ENCODE data around the gene TUBGCP2. TPM values are rescaled to one million over a fixed set of nuclear protein-coding genes. Genes with fewer than 3 reads are reported as not detected.
"Not testable (repeated sequence)": the region's sequence is repeated elsewhere in the genome, so short reads cannot be mapped to it uniquely, and the experiment has no call there.

Gene TUBGCP2
- polyA plus RNA-seq, 2 donors: 25.5 to 49.3 TPM

GRCh38 chr10:133270773-133271297 is 37.8 kb downstream of the TUBGCP2 start:
- no peak overlapping the region for H3K4me3 ChIP-seq (ENCODE audit: low read depth in 1 of 2, low read length in 2 of 2)
- H3K27me3 ChIP-seq (ENCODE audit: control insufficient read depth in 1 of 2, insufficient read depth in 2 of 2, low read length in 2 of 2): no peaks in the 10 kb centered on the region
- H3K9me3 ChIP-seq (ENCODE audit: control insufficient read depth in 2 of 2, insufficient read depth in 1 of 2, low read depth in 1 of 2, low read length in 1 of 2): no peaks in the 10 kb centered on the region
- 80 to 87% methylated on average over 19 of the region's 19 CpGs for WGBS, 2 donors
- peaks cover 0 to 2% of the 10 kb centered on the region in 2 donors for H3K4me1 ChIP-seq (ENCODE audit: control insufficient read depth in 2 of 2, insufficient read depth in 2 of 2, low read length in 1 of 2)
- H3K27ac ChIP-seq (ENCODE audit: low read depth in 2 of 2, low read length in 1 of 2): no peak overlapping the region
- H3K36me3 ChIP-seq (ENCODE audit: control insufficient read depth in 2 of 2, insufficient read depth in 2 of 2, low read length in 1 of 2): peaks cover 0 to 8% of the 10 kb centered on the region in 2 donors

DNA sequence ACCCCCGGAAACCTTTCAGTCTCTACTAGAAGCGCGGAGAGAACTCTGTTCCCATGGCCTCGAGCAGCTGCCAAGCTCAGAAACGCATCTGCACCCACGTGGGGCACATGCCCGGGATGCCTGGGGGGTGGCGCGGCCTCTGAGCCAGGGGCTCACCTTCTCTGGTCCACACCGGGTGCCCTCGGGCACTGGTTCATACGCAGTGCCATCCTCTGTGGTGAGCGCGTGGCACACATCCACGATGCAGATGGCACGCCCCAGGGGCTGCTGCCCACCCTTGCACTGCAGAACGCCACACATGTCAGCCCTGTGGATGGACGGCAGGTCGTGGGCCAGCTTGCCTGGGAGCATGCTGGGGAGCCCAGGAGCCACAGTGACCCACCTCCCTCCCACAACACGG is 38.5 kb downstream of the TUBGCP2 start:
- 86 to 89% methylated on average over 20 of the region's 20 CpGs for WGBS, 2 donors
- H3K9me3 ChIP-seq (ENCODE audit: control insufficient read depth in 2 of 2, insufficient read depth in 1 of 2, low read depth in 1 of 2, low read length in 1 of 2): no peaks in the 10 kb centered on the region
- no peak overlapping the region for H3K27ac ChIP-seq (ENCODE audit: low read depth in 2 of 2, low read length in 1 of 2)

DNA sequence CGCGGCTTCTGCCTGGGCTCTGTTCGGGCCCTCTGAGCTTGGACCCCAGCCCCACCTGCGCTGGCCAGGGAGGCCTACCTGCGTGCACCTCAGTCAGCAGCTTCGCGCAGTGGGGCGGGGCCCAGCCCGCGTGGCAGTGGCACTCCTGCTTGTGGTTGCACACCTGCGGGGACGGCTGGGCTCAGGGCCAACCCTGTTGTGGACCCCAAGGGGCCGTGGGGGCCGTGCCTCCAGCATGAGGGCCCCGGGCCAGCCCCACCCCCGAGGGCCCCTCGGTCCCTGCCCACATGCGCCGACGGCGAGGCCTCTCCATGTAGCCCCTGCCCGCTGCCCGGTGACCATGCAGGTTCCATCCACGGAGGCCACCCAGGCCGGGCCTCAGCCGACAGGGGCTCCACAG is 39.3 kb downstream of the TUBGCP2 start:
- Histone ChIP-seq H3K9me3 (ENCODE audit: control insufficient read depth in 2 of 2, insufficient read depth in 1 of 2, low read depth in 1 of 2, low read length in 1 of 2) (no peaks in the 10 kb centered on the region), H3K27me3 (ENCODE audit: control insufficient read depth in 1 of 2, insufficient read depth in 2 of 2, low read length in 2 of 2) (no peaks in the 10 kb centered on the region), H3K4me1 (ENCODE audit: control insufficient read depth in 2 of 2, insufficient read depth in 2 of 2, low read length in 1 of 2) (no peaks in the 10 kb centered on the region), H3K4me3 (ENCODE audit: low read depth in 1 of 2, low read length in 2 of 2) (no peak overlapping the region), H3K36me3 (ENCODE audit: control insufficient read depth in 2 of 2, insufficient read depth in 2 of 2, low read length in 1 of 2) (peaks cover 0 to 8% of the 10 kb centered on the region in 2 donors), H3K27ac (ENCODE audit: low read depth in 2 of 2, low read length in 1 of 2) (no peak overlapping the region)
- WGBS, 2 donors: 88 to 89% methylated on average over 21 to 26 of the region's 26 CpGs

More for the DNA sequence above, 38.5 kb downstream of the TUBGCP2 start:
- Histone ChIP-seq H3K36me3 (ENCODE audit: control insufficient read depth in 2 of 2, insufficient read depth in 2 of 2, low read length in 1 of 2) (peaks cover 0 to 8% of the 10 kb centered on the region in 2 donors), H3K27me3 (ENCODE audit: control insufficient read depth in 1 of 2, insufficient read depth in 2 of 2, low read length in 2 of 2) (no peaks in the 10 kb centered on the region), H3K4me1 (ENCODE audit: control insufficient read depth in 2 of 2, insufficient read depth in 2 of 2, low read length in 1 of 2) (no peaks in the 10 kb centered on the region), H3K4me3 (ENCODE audit: low read depth in 1 of 2, low read length in 2 of 2) (no peak overlapping the region)

GRCh38 chr10:133268532-133268931 is 40.1 kb downstream of the TUBGCP2 start:
- Histone ChIP-seq H3K4me1 (ENCODE audit: control insufficient read depth in 2 of 2, insufficient read depth in 2 of 2, low read length in 1 of 2) (peaks cover 0 to 3% of the 10 kb centered on the region in 2 donors), H3K9me3 (ENCODE audit: control insufficient read depth in 2 of 2, insufficient read depth in 1 of 2, low read depth in 1 of 2, low read length in 1 of 2) (no peaks in the 10 kb centered on the region), H3K36me3 (ENCODE audit: control insufficient read depth in 2 of 2, insufficient read depth in 2 of 2, low read length in 1 of 2) (peaks cover 0 to 8% of the 10 kb centered on the region in 2 donors), H3K27me3 (ENCODE audit: control insufficient read depth in 1 of 2, insufficient read depth in 2 of 2, low read length in 2 of 2) (no peaks in the 10 kb centered on the region), H3K4me3 (ENCODE audit: low read depth in 1 of 2, low read length in 2 of 2) (no peak overlapping the region), H3K27ac (ENCODE audit: low read depth in 2 of 2, low read length in 1 of 2) (no peak overlapping the region)
- WGBS, 2 donors: 91 to 97% methylated on average over 19 to 22 of the region's 22 CpGs

DNA sequence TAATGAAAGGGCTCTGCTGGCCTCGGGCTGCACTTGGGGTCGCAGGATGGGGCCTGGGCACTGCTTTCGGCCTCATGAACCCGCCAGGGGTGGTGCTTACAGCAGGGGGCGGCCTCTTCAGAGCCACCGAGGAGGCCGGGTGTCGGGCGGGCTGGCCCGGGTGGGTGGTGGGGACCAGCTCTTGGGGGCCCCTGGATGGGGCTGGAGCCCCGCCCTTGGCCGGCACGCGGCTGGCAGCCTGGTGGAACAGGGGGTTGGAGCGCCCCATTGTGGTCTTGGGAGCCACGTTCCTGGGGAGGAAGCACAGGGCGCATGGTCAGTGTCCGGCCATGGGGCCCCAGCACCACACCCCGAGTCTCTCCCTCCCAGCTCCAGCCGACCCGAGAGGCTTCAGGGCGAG is 40.8 kb downstream of the TUBGCP2 start:
- H3K4me3 ChIP-seq (ENCODE audit: low read depth in 1 of 2, low read length in 2 of 2): no peak overlapping the region
- H3K36me3 ChIP-seq (ENCODE audit: control insufficient read depth in 2 of 2, insufficient read depth in 2 of 2, low read length in 1 of 2): peaks cover 0 to 8% of the 10 kb centered on the region in 2 donors
- no peaks in the 10 kb centered on the region for H3K27me3 ChIP-seq (ENCODE audit: control insufficient read depth in 1 of 2, insufficient read depth in 2 of 2, low read length in 2 of 2)
- 86 to 88% methylated on average over 17 to 22 of the region's 22 CpGs for WGBS, 2 donors
- H3K27ac ChIP-seq (ENCODE audit: low read depth in 2 of 2, low read length in 1 of 2): no peak overlapping the region
- H3K9me3 ChIP-seq (ENCODE audit: control insufficient read depth in 2 of 2, insufficient read depth in 1 of 2, low read depth in 1 of 2, low read length in 1 of 2): no peaks in the 10 kb centered on the region
- H3K4me1 ChIP-seq (ENCODE audit: control insufficient read depth in 2 of 2, insufficient read depth in 2 of 2, low read length in 1 of 2): peaks cover 0 to 7% of the 10 kb centered on the region in 2 donors

- Histone ChIP-seq H3K27ac (ENCODE audit: low read depth in 2 of 2, low read length in 1 of 2) (no peak overlapping the region), H3K27me3 (ENCODE audit: control insufficient read depth in 1 of 2, insufficient read depth in 2 of 2, low read length in 2 of 2) (no peaks in the 10 kb centered on the region), H3K36me3 (ENCODE audit: control insufficient read depth in 2 of 2, insufficient read depth in 2 of 2, low read length in 1 of 2) (peaks cover 0 to 8% of the 10 kb centered on the region in 2 donors), H3K9me3 (ENCODE audit: control insufficient read depth in 2 of 2, insufficient read depth in 1 of 2, low read depth in 1 of 2, low read length in 1 of 2) (no peaks in the 10 kb centered on the region), H3K4me1 (ENCODE audit: control insufficient read depth in 2 of 2, insufficient read depth in 2 of 2, low read length in 1 of 2) (peaks cover 0 to 10% of the 10 kb centered on the region in 2 donors), H3K4me3 (ENCODE audit: low read depth in 1 of 2, low read length in 2 of 2) (no peak overlapping the region)
- 76 to 81% methylated on average over 14 of the region's 14 CpGs for WGBS, 2 donors
Measured at GRCh38 chr10:133267293-133267692, 41.4 kb downstream of the TUBGCP2 start.

DNA sequence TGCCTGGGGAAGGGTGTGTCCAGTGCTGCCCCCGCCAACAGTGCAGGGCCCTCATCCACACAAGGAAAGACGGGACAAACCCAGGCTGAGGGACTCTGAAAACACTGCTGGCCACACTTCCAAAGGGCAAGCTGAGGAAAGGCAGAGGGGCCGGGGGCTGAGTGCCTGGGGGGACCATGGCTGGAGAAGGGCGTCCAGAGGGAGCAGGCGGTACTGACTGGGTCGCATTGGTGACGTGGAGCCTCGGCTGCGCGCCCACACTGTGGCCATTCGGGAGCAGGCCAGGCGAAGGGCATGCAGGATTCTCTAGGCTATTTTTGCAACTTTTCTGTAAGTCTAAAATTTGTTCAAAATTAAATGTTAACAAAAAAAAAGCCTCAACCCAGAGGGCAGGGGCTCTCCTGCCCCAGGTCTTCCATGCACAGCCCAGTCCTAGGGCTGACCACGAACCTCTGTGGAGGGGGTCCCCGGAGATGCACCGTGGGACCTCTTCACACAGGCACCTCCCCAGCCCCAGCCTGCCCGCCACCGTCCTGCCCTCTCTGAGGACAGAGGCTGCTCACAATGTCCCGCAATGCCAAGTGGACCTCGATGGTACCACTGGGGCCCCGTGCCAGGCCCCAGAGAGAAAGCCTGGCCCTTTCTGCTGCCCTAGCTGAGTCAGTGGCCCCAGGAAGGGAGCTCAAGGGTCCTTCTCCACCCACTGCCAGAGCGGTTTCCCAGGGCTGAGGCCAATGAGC is 42.4 kb downstream of the TUBGCP2 start:
- peaks cover 0 to 13% of the 10 kb centered on the region in 2 donors for H3K4me1 ChIP-seq (ENCODE audit: control insufficient read depth in 2 of 2, insufficient read depth in 2 of 2, low read length in 1 of 2)
- no peaks in the 10 kb centered on the region for H3K9me3 ChIP-seq (ENCODE audit: control insufficient read depth in 2 of 2, insufficient read depth in 1 of 2, low read depth in 1 of 2, low read length in 1 of 2)
- no peak overlapping the region for H3K4me3 ChIP-seq (ENCODE audit: low read depth in 1 of 2, low read length in 2 of 2)
- 76 to 88% methylated on average over 21 of the region's 21 CpGs for WGBS, 2 donors
- no peaks in the 10 kb centered on the region for H3K27me3 ChIP-seq (ENCODE audit: control insufficient read depth in 1 of 2, insufficient read depth in 2 of 2, low read length in 2 of 2)
- no peak overlapping the region for H3K27ac ChIP-seq (ENCODE audit: low read depth in 2 of 2, low read length in 1 of 2)
- H3K36me3 ChIP-seq (ENCODE audit: control insufficient read depth in 2 of 2, insufficient read depth in 2 of 2, low read length in 1 of 2): peaks cover 0 to 8% of the 10 kb centered on the region in 2 donors

DNA sequence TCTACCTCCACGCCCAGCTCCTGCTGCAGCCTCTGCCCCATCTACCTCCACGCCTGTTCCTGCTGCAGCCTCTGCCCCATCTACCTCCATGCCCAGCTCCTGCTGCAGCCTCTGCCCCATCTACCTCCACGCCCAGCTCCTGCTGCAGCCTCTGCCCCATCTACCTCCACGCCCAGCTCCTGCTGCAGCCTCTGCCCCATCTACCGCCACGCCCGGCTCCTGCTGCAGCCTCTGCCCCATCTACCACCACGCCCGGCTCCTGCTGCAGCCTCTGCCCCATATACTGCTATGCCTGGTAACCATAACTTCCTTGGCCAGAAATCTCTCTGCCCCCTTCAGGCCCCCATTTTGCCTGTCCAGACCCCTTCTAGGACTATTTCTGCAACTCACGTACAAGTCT is 43.6 kb downstream of the TUBGCP2 start:
- H3K9me3 ChIP-seq (ENCODE audit: control insufficient read depth in 2 of 2, insufficient read depth in 1 of 2, low read depth in 1 of 2, low read length in 1 of 2); H3K27ac ChIP-seq (ENCODE audit: low read depth in 2 of 2, low read length in 1 of 2); H3K36me3 ChIP-seq (ENCODE audit: control insufficient read depth in 2 of 2, insufficient read depth in 2 of 2, low read length in 1 of 2); H3K4me3 ChIP-seq (ENCODE audit: low read depth in 1 of 2, low read length in 2 of 2); H3K27me3 ChIP-seq (ENCODE audit: control insufficient read depth in 1 of 2, insufficient read depth in 2 of 2, low read length in 2 of 2): not testable (repeated sequence)
- H3K4me1 ChIP-seq (ENCODE audit: control insufficient read depth in 2 of 2, insufficient read depth in 2 of 2, low read length in 1 of 2): peaks cover 0 to 22% of the 10 kb centered on the region in 2 donors
- 67 to 78% methylated on average over 9 to 10 of the region's 10 CpGs for WGBS, 2 donors

GRCh38 chr10:133264461-133264860 is 44.2 kb downstream of the TUBGCP2 start:
- H3K4me1 ChIP-seq (ENCODE audit: control insufficient read depth in 2 of 2, insufficient read depth in 2 of 2, low read length in 1 of 2): peaks cover 0 to 28% of the 10 kb centered on the region in 2 donors
- H3K36me3 ChIP-seq (ENCODE audit: control insufficient read depth in 2 of 2, insufficient read depth in 2 of 2, low read length in 1 of 2): peaks cover 0 to 2% of the 10 kb centered on the region in 2 donors
- no peak overlapping the region for H3K4me3 ChIP-seq (ENCODE audit: low read depth in 1 of 2, low read length in 2 of 2)
- WGBS, 2 donors: 36 to 47% methylated on average over 9 of the region's 9 CpGs
- no peaks in the 10 kb centered on the region for H3K27me3 ChIP-seq (ENCODE audit: control insufficient read depth in 1 of 2, insufficient read depth in 2 of 2, low read length in 2 of 2)
- H3K9me3 ChIP-seq (ENCODE audit: control insufficient read depth in 2 of 2, insufficient read depth in 1 of 2, low read depth in 1 of 2, low read length in 1 of 2): no peaks in the 10 kb centered on the region
- H3K27ac ChIP-seq (ENCODE audit: low read depth in 2 of 2, low read length in 1 of 2): no peak overlapping the region

GRCh38 chr10:133263674-133264073 is 45.0 kb downstream of the TUBGCP2 start:
- no peak overlapping the region for H3K27ac ChIP-seq (ENCODE audit: low read depth in 2 of 2, low read length in 1 of 2)
- 88 to 92% methylated on average over 8 to 10 of the region's 10 CpGs for WGBS, 2 donors
- H3K4me1 ChIP-seq (ENCODE audit: control insufficient read depth in 2 of 2, insufficient read depth in 2 of 2, low read length in 1 of 2): peaks cover 4 to 36% of the 10 kb centered on the region in 2 donors
- H3K9me3 ChIP-seq (ENCODE audit: control insufficient read depth in 2 of 2, insufficient read depth in 1 of 2, low read depth in 1 of 2, low read length in 1 of 2): no peaks in the 10 kb centered on the region
- peaks cover 0 to 2% of the 10 kb centered on the region in 2 donors for H3K36me3 ChIP-seq (ENCODE audit: control insufficient read depth in 2 of 2, insufficient read depth in 2 of 2, low read length in 1 of 2)
- no peak overlapping the region for H3K4me3 ChIP-seq (ENCODE audit: low read depth in 1 of 2, low read length in 2 of 2)
- H3K27me3 ChIP-seq (ENCODE audit: control insufficient read depth in 1 of 2, insufficient read depth in 2 of 2, low read length in 2 of 2): no peaks in the 10 kb centered on the region
